Skin epidermis (tissue), 12 donors: ENCODE results near the gene MRC2.
"Not testable (repeated sequence)": the region's sequence is repeated elsewhere in the genome, so short reads cannot be mapped to it uniquely, and the experiment has no call there.

ENCODE experiments used
- H3K27ac ChIP-seq, 21 experiments: fragments of 200-600 bp; sonication (generic) in 11 of 21; one replicate each; pipeline ENCODE4 v1.5.0; 2020; ENCODE audit warnings: mild to moderate bottlenecking in 3 of 21, inconsistent platforms in 2 of 21, moderate library complexity in 2 of 21
- H3K4me3 ChIP-seq, 7 experiments: fragments of 200-600 bp; sonication (generic) in 2 of 7; one replicate each; pipeline ENCODE4 v1.5.0; 2020; ENCODE audit warnings: inconsistent platforms in 2 of 7, mild to moderate bottlenecking in 2 of 7, moderate library complexity in 1 of 7

Gene MRC2

GRCh38 chr17:62627219-62627903 lies at the start of gene MRC2:
MRC2 (plus strand) TSS chr17:62627670; CDS start chr17:62627803, 133 bp downstream.
- peak within 1 kb of the TSS; percentile 50 to 91 (median 68) for H3K4me3 ChIP-seq
- peak within 1 kb of the TSS in 20 of 21 experiments; percentile 32 to 95 (median 88) for H3K27ac ChIP-seq

DNA sequence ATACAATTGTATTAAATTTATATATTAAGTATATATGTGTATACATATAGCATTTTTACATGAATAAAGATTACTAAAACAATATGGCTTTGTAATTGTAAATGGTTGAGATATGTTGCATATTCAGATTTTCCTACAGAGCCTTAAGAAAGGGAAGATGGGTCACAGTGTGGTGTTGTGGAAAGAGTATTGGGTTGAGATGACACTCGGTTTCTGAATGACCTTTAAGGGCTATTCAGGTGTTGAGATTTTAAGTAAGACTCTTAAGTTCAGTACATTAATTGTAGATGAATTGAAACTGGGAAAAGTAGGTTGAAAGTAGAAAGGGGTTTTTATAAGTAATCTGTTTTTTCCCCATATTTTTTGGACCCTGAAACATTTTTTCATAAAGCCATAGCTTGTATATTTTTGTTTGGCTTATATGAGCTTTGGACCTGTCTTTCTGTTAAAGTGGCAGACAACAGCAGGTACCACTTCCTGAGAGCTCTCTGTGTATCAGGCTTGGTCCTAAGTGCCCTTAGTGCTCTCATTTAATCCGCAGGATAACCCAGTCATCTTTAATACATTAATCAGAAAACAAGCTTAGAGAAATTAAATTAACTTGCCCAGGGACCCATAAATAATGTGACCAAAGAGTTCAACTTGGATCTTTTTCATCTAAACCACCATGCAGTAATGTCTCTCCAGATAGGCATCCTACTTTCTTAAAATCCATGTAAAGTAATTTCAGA lies 48.5 kb upstream of the MRC2 start:
- no peak overlapping the region for H3K27ac ChIP-seq
- no peak overlapping the region for H3K4me3 ChIP-seq

GRCh38 chr17:62580947-62581346 lies 46.5 kb upstream of the MRC2 start:
- Histone ChIP-seq H3K4me3 (no peak overlapping the region), H3K27ac (no peak overlapping the region)

DNA sequence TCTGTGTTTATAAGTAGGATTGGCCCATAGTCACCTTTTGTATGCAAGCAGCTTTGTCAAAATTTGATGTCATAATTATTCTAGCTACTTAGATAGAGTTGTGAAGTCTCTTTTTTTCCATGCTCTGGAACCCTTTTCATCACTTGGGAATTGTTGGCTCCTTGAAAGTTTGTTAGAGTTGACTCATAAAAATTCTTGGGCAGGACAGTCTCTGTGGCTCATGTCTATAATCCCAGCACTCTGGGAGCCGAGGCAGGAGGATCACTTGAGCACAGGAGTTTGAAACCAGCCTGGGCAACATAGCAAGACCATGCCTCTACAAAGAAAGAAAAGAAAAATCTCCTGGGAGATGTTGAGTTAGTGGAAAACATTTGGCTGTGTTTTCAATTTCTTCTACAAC lies 45.7 kb upstream of the MRC2 start:
- Histone ChIP-seq H3K4me3 (no peak overlapping the region), H3K27ac (no peak overlapping the region)

DNA sequence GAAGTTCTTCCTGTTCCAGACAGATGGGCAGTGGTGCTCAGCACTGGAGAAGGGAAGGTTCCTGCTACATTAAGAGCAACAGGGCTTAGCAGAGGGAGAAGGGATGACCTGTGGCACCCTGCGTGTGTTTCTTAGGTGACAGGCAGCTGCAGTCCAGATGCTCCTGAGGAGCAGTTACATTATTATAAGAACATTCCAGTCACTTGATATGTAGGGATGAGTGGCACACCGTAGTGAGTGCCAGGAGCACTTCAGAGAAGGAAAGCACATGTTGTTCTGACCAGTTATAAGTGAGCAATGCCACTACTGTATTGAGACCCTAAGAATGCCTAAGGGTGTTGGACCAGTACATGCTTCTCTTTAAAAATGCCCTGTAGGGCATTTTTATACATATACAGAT lies 39.9 kb upstream of the MRC2 start:
- Histone ChIP-seq H3K4me3 (no peak overlapping the region), H3K27ac (no peak overlapping the region)

DNA sequence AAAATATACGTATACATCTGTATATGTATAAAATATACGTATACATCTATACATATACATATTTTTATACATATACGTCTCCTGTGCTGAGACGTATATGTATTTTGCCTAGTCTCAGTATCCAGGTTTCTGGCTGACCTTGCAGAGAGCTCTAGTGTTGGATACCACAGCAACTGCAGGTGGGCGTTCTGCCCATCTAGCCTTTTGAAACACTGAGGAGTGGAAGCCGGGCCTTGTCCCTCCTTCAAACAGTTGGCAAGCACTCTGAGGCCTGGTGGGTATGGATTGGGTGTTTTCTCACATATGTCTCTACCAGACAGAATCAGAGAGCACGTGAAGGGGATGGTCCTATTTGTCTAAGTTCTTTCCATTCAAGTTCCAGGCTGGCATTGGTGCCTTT lies 39.4 kb upstream of the MRC2 start:
- Histone ChIP-seq H3K27ac (no peak overlapping the region), H3K4me3 (no peak overlapping the region)

GRCh38 chr17:62591333-62591732 lies 36.1 kb upstream of the MRC2 start:
- Histone ChIP-seq H3K4me3 (no peak overlapping the region), H3K27ac (no peak overlapping the region)

GRCh38 chr17:62591822-62592221 lies 35.6 kb upstream of the MRC2 start:
- not testable (repeated sequence) for H3K4me3 ChIP-seq, H3K27ac ChIP-seq

DNA sequence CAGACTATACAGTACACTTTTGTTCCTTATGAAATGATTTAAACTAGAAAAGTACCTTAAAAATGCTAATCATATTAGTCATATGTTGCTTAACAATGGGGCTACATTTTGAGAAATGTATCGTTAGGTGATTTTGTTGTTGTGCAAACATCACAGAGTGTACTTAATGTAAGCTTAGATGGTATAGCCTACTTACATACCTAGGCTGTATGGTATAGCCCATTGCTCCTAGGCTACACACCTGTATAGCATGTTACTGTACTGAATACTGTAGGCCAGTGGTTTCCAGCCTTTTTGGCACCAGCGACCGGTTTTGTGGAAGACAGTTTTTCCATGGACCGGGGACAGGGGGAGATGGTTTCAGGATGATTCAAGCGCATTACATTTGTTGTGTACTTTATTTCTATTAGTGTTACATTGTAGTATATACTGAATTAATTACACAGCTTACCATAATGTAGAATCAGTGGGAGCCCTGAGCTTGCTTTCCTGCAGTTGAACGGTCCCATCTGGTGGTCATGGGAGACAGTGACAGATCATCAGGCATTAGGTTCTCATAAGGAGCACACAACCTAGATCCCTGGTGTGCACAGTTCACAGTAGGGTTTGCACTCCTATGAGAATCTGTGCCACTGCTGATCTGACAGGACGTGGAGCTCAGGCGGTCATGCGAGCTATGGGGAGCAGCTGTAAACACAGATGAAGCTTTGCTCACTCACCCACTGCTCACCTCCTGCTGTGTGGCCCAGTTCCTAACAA lies 35.0 kb upstream of the MRC2 start:
- H3K4me3 ChIP-seq: no peak overlapping the region
- no peak overlapping the region for H3K27ac ChIP-seq

- no peak overlapping the region for H3K4me3 ChIP-seq
Observed at GRCh38 chr17:62595484-62595883, 32.0 kb upstream of the MRC2 start.

GRCh38 chr17:62596662-62597061 lies 30.8 kb upstream of the MRC2 start:
- Histone ChIP-seq H3K27ac (no peak overlapping the region), H3K4me3 (no peak overlapping the region)

More at GRCh38 chr17:62595484-62595883, 32.0 kb upstream of the MRC2 start:
- H3K27ac ChIP-seq: no peak overlapping the region

DNA sequence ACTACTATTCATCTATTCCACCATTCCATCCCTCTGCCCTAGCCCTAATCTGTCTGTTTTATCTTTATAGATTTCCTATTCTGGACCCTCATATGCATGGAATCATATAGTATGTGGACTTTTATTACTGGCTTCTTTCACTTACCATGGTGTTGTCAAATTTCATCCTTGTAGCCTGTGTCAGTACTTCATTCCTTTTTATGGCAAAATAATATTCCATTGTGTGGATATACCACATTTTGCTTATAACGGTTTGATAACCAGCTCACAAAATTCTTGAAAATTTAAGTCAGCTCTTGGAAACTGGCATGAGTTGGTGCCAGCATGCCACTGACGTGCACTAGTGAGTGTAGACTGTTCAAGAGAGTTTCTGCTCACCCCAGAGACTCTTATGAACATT lies 30.3 kb upstream of the MRC2 start:
- Histone ChIP-seq H3K4me3 (no peak overlapping the region), H3K27ac (no peak overlapping the region)

- no peak overlapping the region for H3K4me3 ChIP-seq
- H3K27ac ChIP-seq: peak overlapping the region in 1 of 21 experiments; percentile 34
Observed at GRCh38 chr17:62597920-62598319, 29.6 kb upstream of the MRC2 start.

- Histone ChIP-seq H3K4me3 (no peak overlapping the region), H3K27ac (peak overlapping the region in 3 of 21 experiments; percentile 15 to 44 (median 18))
Observed at GRCh38 chr17:62599964-62600657, 27.4 kb upstream of the MRC2 start.

DNA sequence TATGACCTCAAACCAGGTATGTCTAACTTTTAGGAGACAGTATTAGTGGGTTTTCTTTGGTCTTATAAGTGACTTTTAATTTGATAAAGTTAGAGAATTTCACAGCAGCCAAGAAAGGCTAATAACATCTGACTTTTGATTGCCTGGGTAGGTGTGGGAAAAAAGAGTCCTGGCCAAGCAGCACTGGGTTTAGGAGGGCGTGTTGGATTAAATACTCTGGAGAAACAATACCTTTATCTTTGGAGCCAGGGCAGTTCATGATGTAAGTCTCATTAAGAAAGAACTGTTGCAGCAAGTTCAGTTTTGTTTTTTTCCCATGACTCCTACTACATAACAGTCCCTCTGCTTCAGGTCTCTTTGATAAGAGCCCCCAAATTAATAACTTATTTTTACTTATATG lies 26.7 kb upstream of the MRC2 start:
- Histone ChIP-seq H3K4me3 (no peak overlapping the region), H3K27ac (peak overlapping the region in 3 of 21 experiments; percentile 15 to 44 (median 39))

- peak overlapping the region in 1 of 21 experiments; percentile 39 for H3K27ac ChIP-seq
- H3K4me3 ChIP-seq: no peak overlapping the region
Observed at GRCh38 chr17:62601471-62601870, 26.0 kb upstream of the MRC2 start.

- H3K27ac ChIP-seq, H3K4me3 ChIP-seq: not testable (repeated sequence)
Observed at GRCh38 chr17:62603783-62604182, 23.7 kb upstream of the MRC2 start.

DNA sequence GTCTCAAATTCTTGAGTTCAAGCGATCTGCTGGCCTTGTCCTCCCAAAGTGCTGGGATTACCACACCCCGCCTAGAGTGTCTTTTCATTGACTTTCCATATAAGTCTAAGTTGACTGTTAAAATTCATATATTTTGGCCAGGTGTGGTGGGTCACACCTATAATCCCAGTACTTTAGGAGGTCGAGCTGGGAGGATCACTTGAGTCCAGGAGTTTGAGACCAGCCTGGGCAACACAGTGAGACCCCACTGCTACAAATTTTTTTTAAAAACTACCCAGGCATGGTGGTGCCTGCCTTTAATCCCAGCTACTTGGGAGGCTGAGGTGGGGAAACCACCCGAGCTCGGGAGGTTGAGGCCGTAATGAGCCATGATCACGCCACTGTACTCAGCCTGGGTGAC lies 21.9 kb upstream of the MRC2 start:
- H3K4me3 ChIP-seq: no peak overlapping the region
- no peak overlapping the region for H3K27ac ChIP-seq

GRCh38 chr17:62611292-62611691 lies 16.2 kb upstream of the MRC2 start:
- Histone ChIP-seq H3K27ac (peak overlapping the region in 6 of 21 experiments; percentile 10 to 70 (median 26)), H3K4me3 (no peak overlapping the region)

GRCh38 chr17:62611728-62612127 lies 15.7 kb upstream of the MRC2 start:
- peak overlapping the region in 7 of 21 experiments; percentile 10 to 70 (median 40) for H3K27ac ChIP-seq

More at GRCh38 chr17:62611728-62612127, 15.7 kb upstream of the MRC2 start:
- no peak overlapping the region for H3K4me3 ChIP-seq
